Measurements from ENCODE around the gene DTX3. TPM values are rescaled to one million over a fixed set of nuclear protein-coding genes. Genes with fewer than 3 reads are reported as not detected.
"Not testable (repeated sequence)": the region's sequence is repeated elsewhere in the genome, so short reads cannot be mapped to it uniquely, and the experiment has no call there.

Gene DTX3
- total and polyA plus RNA-seq, 4 donors = 1.1 to 3.2 (median 1.4) TPM

GRCh38 chr12:57586128-57586527, 18.5 kb upstream of the DTX3 start:
- WGBS = 82% methylated on average over 3 of the region's 3 CpGs
- Histone ChIP-seq H3K36me3 (ENCODE audit: control insufficient read depth in 4 of 4, insufficient read depth in 3 of 4, low read depth in 1 of 4, low read length in 3 of 4) (no peaks in the 10 kb centered on the region), H3K4me1 (ENCODE audit: control insufficient read depth in 4 of 4, insufficient read depth in 4 of 4, low read length in 3 of 4) (peaks cover 1 to 21% (median 13%) of the 10 kb centered on the region in 4 donors), H3K9me3 (ENCODE audit: control insufficient read depth in 4 of 4, low read length in 3 of 4) (no peaks in the 10 kb centered on the region), H3K27ac (ENCODE audit: low read depth in 1 of 2, low read length in 2 of 2) (no peak overlapping the region), H3K4me3 (ENCODE audit: low read depth in 1 of 3, low read length in 3 of 3) (no peak overlapping the region), H3K27me3 (ENCODE audit: control insufficient read depth in 4 of 4, insufficient read depth in 4 of 4, low read length in 3 of 4) (no peaks in the 10 kb centered on the region), H3K9ac (ENCODE audit: low read depth in 1 of 2, low read length in 2 of 2) (no peak overlapping the region)
- no peak for DNase-seq (ENCODE audit: low spot score)
- TF ChIP-seq SP1 (IDR thresholded peaks at IDR 0.05) (no peak), GABPA (IDR thresholded peaks at IDR 0.05 in 1 of 2, conservative IDR thresholded peaks at IDR 0.05 in 1 of 2) (no peak)

GRCh38 chr12:57586832-57587429, 17.7 kb upstream of the DTX3 start:
- Histone ChIP-seq H3K36me3 (ENCODE audit: control insufficient read depth in 4 of 4, insufficient read depth in 3 of 4, low read depth in 1 of 4, low read length in 3 of 4) (no peaks in the 10 kb centered on the region), H3K9ac (ENCODE audit: low read depth in 1 of 2, low read length in 2 of 2) (no peak overlapping the region), H3K9me3 (ENCODE audit: control insufficient read depth in 4 of 4, low read length in 3 of 4) (no peaks in the 10 kb centered on the region), H3K27ac (ENCODE audit: low read depth in 1 of 2, low read length in 2 of 2) (no peak overlapping the region), H3K27me3 (ENCODE audit: control insufficient read depth in 4 of 4, insufficient read depth in 4 of 4, low read length in 3 of 4) (no peaks in the 10 kb centered on the region), H3K4me1 (ENCODE audit: control insufficient read depth in 4 of 4, insufficient read depth in 4 of 4, low read length in 3 of 4) (peaks cover 4 to 29% (median 18%) of the 10 kb centered on the region in 4 donors), H3K4me3 (ENCODE audit: low read depth in 1 of 3, low read length in 3 of 3) (no peak overlapping the region)
- WGBS = 59% methylated on average over 3 of the region's 3 CpGs
- TF ChIP-seq MAX (IDR thresholded peaks at IDR 0.05) = peak; percentile 20
- TF ChIP-seq EGR1 (IDR thresholded peaks at IDR 0.05; ENCODE audit: low read depth in 2 of 2) = no peak
- TF ChIP-seq FOXA1 (IDR thresholded peaks at IDR 0.05) = no peak
- TF ChIP-seq GABPA (IDR thresholded peaks at IDR 0.05 in 1 of 2, conservative IDR thresholded peaks at IDR 0.05 in 1 of 2) = peak in 1 of 2 donors; percentile 30
- peak; percentile 16 to 22 for TF ChIP-seq RXRA (IDR thresholded peaks at IDR 0.05)
- TF ChIP-seq YY1 (IDR thresholded peaks at IDR 0.05) = peak; percentile 78
- peak; percentile 36 to 48 for TF ChIP-seq HNF4A (conservative IDR thresholded peaks at IDR 0.05)
- TF ChIP-seq RAD21 (IDR thresholded peaks at IDR 0.05) = peak; percentile 15 to 44
- peak; percentile 44 for TF ChIP-seq ZBTB33 (IDR thresholded peaks at IDR 0.05)
- DNase-seq (ENCODE audit: low spot score) = no peak

- H3K9me3 ChIP-seq (ENCODE audit: control insufficient read depth in 4 of 4, low read length in 3 of 4); H3K9ac ChIP-seq (ENCODE audit: low read depth in 1 of 2, low read length in 2 of 2); H3K36me3 ChIP-seq (ENCODE audit: control insufficient read depth in 4 of 4, insufficient read depth in 3 of 4, low read depth in 1 of 4, low read length in 3 of 4); H3K27me3 ChIP-seq (ENCODE audit: control insufficient read depth in 4 of 4, insufficient read depth in 4 of 4, low read length in 3 of 4); H3K27ac ChIP-seq (ENCODE audit: low read depth in 1 of 2, low read length in 2 of 2); H3K4me3 ChIP-seq (ENCODE audit: low read depth in 1 of 3, low read length in 3 of 3); DNase-seq (ENCODE audit: low spot score): not testable (repeated sequence)
- peaks cover 6 to 31% (median 18%) of the 10 kb centered on the region in 4 donors for H3K4me1 ChIP-seq (ENCODE audit: control insufficient read depth in 4 of 4, insufficient read depth in 4 of 4, low read length in 3 of 4)
- 88% methylated on average over 15 of the region's 15 CpGs for WGBS
These were observed 15.5 kb upstream of the DTX3 start for GRCh38 chr12:57588951-57589610.

- Histone ChIP-seq H3K9me3 (ENCODE audit: control insufficient read depth in 4 of 4, low read length in 3 of 4) (no peaks in the 10 kb centered on the region), H3K4me1 (ENCODE audit: control insufficient read depth in 4 of 4, insufficient read depth in 4 of 4, low read length in 3 of 4) (peaks cover 6 to 31% (median 18%) of the 10 kb centered on the region in 4 donors), H3K36me3 (ENCODE audit: control insufficient read depth in 4 of 4, insufficient read depth in 3 of 4, low read depth in 1 of 4, low read length in 3 of 4) (peaks cover 0 to 6% (median 0%) of the 10 kb centered on the region in 4 donors), H3K27ac (ENCODE audit: low read depth in 1 of 2, low read length in 2 of 2) (peak overlapping the region; percentile 54 to 55), H3K9ac (ENCODE audit: low read depth in 1 of 2, low read length in 2 of 2) (no peak overlapping the region), H3K4me3 (ENCODE audit: low read depth in 1 of 3, low read length in 3 of 3) (peak overlapping the region; percentile 77 to 97 (median 95)), H3K27me3 (ENCODE audit: control insufficient read depth in 4 of 4, insufficient read depth in 4 of 4, low read length in 3 of 4) (no peaks in the 10 kb centered on the region)
- DNase-seq (ENCODE audit: low spot score) = no peak
- WGBS = 27% methylated on average over 2 of the region's 2 CpGs
- TF ChIP-seq GABPA (IDR thresholded peaks at IDR 0.05 in 1 of 2, conservative IDR thresholded peaks at IDR 0.05 in 1 of 2) (no peak), EGR1 (IDR thresholded peaks at IDR 0.05; ENCODE audit: low read depth in 2 of 2) (no peak), JUND (IDR thresholded peaks at IDR 0.05) (no peak)
These were observed 14.2 kb upstream of the DTX3 start for GRCh38 chr12:57590479-57590863.
